HEK293 (cell line): Measurements from ENCODE around the gene AR.

ENCODE experiments used
- CTCF ChIA-PET: fragments of 350-600 bp; formaldehyde crosslinking; extraction: SDS; loops from one replicate; lab custom pipeline; 2021; ENCODE audit warnings: antibody characterized with exemption; lab: Yijun Ruan, JAX
- POLR2A ChIA-PET: fragments of 300-600 bp; formaldehyde crosslinking; extraction: SDS; loops from one replicate; lab custom pipeline; 2020; ENCODE audit warnings: antibody characterized with exemption, inconsistent platforms; lab: Yijun Ruan, JAX
- H3K27ac ChIP-seq: fragments of 200-500 bp; sonication (Bioruptor generic); 2 replicates; pipeline ENCODE4 v1.5.1; 2014; ENCODE audit warnings: low read depth, low read length, control low read depth, inconsistent platforms; ENCODE audit errors: extremely low read depth
- H3K36me3 ChIP-seq, 2 experiments: fragments of 200-500 bp in 1 of 2; sonication (Bioruptor generic) in 1 of 2; 1 replicate in 1 of 2; 2 replicates in 1 of 2; pipeline ENCODE4 v1.5.1; 2014 to 2017; ENCODE audit warnings: inconsistent platforms in 2 of 2, low read length in 2 of 2; ENCODE audit not compliant: control insufficient read depth in 2 of 2, insufficient read depth in 1 of 2
- H3K4me1 ChIP-seq: fragments of 200-500 bp; sonication (Bioruptor generic); 2 replicates; pipeline ENCODE4 v1.5.1; 2014; ENCODE audit warnings: mild to moderate bottlenecking, low read length, inconsistent platforms; ENCODE audit not compliant: control insufficient read depth, insufficient read depth
- H3K4me3 ChIP-seq: 2 replicates; pipeline ENCODE4 v1.5.1; 2011; ENCODE audit warnings: low read depth, mild to moderate bottlenecking, control low read depth, low read length, moderate library complexity
- H3K9me3 ChIP-seq: fragments of 200-500 bp; sonication (Bioruptor generic); 2 replicates; pipeline ENCODE4 v1.5.1; 2014; ENCODE audit warnings: low read depth, low read length, inconsistent platforms; ENCODE audit not compliant: control insufficient read depth, insufficient read depth
- ATF2 ChIP-seq: fragments of 450-650 bp; formaldehyde crosslinking; IDR thresholded peaks from 2 replicates; pipeline ENCODE4 v1.5.1; 2016; ENCODE audit warnings: missing biosample characterization, missing genetic modification characterization, low read depth
- HOXC10 ChIP-seq: sonication (generic); formaldehyde crosslinking; IDR thresholded peaks from 2 replicates; pipeline ENCODE4 v1.8.1; 2023; ENCODE audit warnings: mild to moderate bottlenecking, missing genetic modification reagents
- PRDM10 ChIP-seq: fragments of 450-650 bp; formaldehyde crosslinking; IDR thresholded peaks from 2 replicates; pipeline ENCODE4 v1.5.1; 2016; ENCODE audit warnings: missing biosample characterization, missing genetic modification characterization
- REST ChIP-seq: fragments of 450-650 bp; formaldehyde crosslinking; IDR thresholded peaks from 2 replicates; pipeline ENCODE4 v1.5.1; 2016; ENCODE audit warnings: missing biosample characterization, missing genetic modification characterization
- ZNF16 ChIP-seq: fragments of 450-650 bp; formaldehyde crosslinking; IDR thresholded peaks from 2 replicates; pipeline ENCODE4 v1.5.1; 2016; ENCODE audit warnings: low read depth, missing biosample characterization, missing genetic modification characterization
- ZNF302 ChIP-seq: fragments of 450-650 bp; formaldehyde crosslinking; IDR thresholded peaks from 2 replicates; pipeline ENCODE4 v1.5.1; 2016; ENCODE audit warnings: missing biosample characterization, missing genetic modification characterization, low read depth
- ZNF404 ChIP-seq: fragments of 450-650 bp; formaldehyde crosslinking; IDR thresholded peaks from 2 replicates; pipeline ENCODE4 v1.5.1; 2017; ENCODE audit warnings: missing biosample characterization, missing genetic modification characterization
- ZNF48 ChIP-seq: fragments of 450-650 bp; formaldehyde crosslinking; IDR thresholded peaks from 2 replicates; pipeline ENCODE4 v1.5.1; 2016; ENCODE audit warnings: missing biosample characterization, missing genetic modification characterization
- ZNF558 ChIP-seq: fragments of 450-650 bp; formaldehyde crosslinking; IDR thresholded peaks from 2 replicates; pipeline ENCODE4 v1.5.1; 2016; ENCODE audit warnings: missing biosample characterization, missing genetic modification characterization
- ZNF629 ChIP-seq: fragments of 450-650 bp; formaldehyde crosslinking; IDR thresholded peaks from 2 replicates; pipeline ENCODE4 v1.5.1; 2017; ENCODE audit warnings: missing biosample characterization, missing genetic modification characterization
- ZNF654 ChIP-seq: fragments of 450-650 bp; formaldehyde crosslinking; IDR thresholded peaks from 2 replicates; pipeline ENCODE4 v1.5.1; 2016; ENCODE audit warnings: low read depth, missing biosample characterization, missing genetic modification characterization
- ZNF664 ChIP-seq: fragments of 450-650 bp; formaldehyde crosslinking; IDR thresholded peaks from 2 replicates; pipeline ENCODE4 v1.5.1; 2016; ENCODE audit warnings: missing biosample characterization, missing genetic modification characterization
- ZNF776 ChIP-seq: fragments of 450-650 bp; formaldehyde crosslinking; IDR thresholded peaks from 2 replicates; pipeline ENCODE4 v1.5.0; 2017; ENCODE audit warnings: missing biosample characterization, missing genetic modification characterization, borderline replicate concordance
- ZSCAN30 ChIP-seq: fragments of 450-650 bp; IDR thresholded peaks from 2 replicates; pipeline ENCODE4 v1.5.1; 2018; ENCODE audit warnings: missing biosample characterization, mild to moderate bottlenecking, missing genetic modification characterization, moderate library complexity
- TF ChIP-seq, protein P1 (sequence below): fragments of 450-650 bp; IDR thresholded peaks from 2 replicates; pipeline ENCODE4 v1.5.1; 2018; ENCODE audit warnings: missing biosample characterization, mild to moderate bottlenecking, missing genetic modification characterization

Gene AR

DNA sequence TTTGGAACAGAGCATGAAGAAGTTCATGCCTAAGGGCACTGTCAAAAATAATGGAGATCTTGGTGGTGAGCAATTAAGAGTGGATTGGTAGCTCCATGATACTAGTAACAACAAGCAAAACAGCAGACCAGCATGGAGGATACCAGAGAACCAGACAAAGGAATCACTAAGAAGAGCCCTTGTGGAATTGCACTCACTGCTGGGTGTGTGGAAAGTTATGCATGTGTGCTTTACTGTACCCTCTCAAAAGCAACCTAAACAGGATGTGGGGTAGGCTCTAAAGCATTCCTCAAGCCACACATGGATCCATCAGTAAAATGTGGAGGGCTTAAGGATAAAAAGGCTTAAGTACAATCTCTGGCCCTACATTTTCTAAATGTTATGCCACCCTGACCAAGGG lies 69.5 kb downstream of the AR start:
- no peak overlapping the region for H3K4me3 ChIP-seq
- H3K4me1 ChIP-seq, result no peaks in the 10 kb centered on the region
- no peak overlapping the region for H3K27ac ChIP-seq
- H3K36me3 ChIP-seq, result no peaks in the 10 kb centered on the region
- CTCF ChIA-PET, result no interaction called here
- TF ChIP-seq ZNF404 (tag by site-specific recombination), result no peak
- 0 out of 2 replicates have a peak, but pooled peaks have one; percentile 31 for TF ChIP-seq HOXC10 (CRISPR knock-in tag)
- POLR2A ChIA-PET, result no interaction called here
- H3K9me3 ChIP-seq, result no peaks in the 10 kb centered on the region

GRCh38 chrX:67613996-67614395 lies 70.2 kb downstream of the AR start:
- H3K4me3 ChIP-seq, result no peak overlapping the region
- TF ChIP-seq ZNF776 (no peak), ZNF664 (tag by site-specific recombination) (no peak), REST (tag by site-specific recombination) (no peak), ZNF654 (tag by site-specific recombination) (no peak), ZNF16 (tag by site-specific recombination) (no peak), ZNF302 (tag by site-specific recombination) (no peak), PRDM10 (tag by site-specific recombination) (no peak), ZNF558 (tag by site-specific recombination) (no peak), ZSCAN30 (tag by site-specific recombination) (no peak), ATF2 (tag by site-specific recombination) (no peak), ZNF629 (tag by site-specific recombination) (no peak), ZNF48 (no peak)
- TF ChIP-seq, protein P1, sequence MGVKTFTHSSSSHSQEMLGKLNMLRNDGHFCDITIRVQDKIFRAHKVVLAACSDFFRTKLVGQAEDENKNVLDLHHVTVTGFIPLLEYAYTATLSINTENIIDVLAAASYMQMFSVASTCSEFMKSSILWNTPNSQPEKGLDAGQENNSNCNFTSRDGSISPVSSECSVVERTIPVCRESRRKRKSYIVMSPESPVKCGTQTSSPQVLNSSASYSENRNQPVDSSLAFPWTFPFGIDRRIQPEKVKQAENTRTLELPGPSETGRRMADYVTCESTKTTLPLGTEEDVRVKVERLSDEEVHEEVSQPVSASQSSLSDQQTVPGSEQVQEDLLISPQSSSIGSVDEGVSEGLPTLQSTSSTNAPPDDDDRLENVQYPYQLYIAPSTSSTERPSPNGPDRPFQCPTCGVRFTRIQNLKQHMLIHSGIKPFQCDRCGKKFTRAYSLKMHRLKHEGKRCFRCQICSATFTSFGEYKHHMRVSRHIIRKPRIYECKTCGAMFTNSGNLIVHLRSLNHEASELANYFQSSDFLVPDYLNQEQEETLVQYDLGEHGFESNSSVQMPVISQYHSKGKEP (tag by site-specific recombination), result no peak
- H3K36me3 ChIP-seq, result no peaks in the 10 kb centered on the region
- ChIA-PET CTCF (no interaction called here), POLR2A (no interaction called here)
- no peak overlapping the region for H3K27ac ChIP-seq
- no peaks in the 10 kb centered on the region for H3K4me1 ChIP-seq
- no peaks in the 10 kb centered on the region for H3K9me3 ChIP-seq
